Measurements from ENCODE around the gene PUS1.

Gene PUS1

GRCh38 chr12:131915823-131916222, 13.3 kb upstream of the PUS1 start:
- no peak for FAIRE-seq
- DNase-seq (ENCODE audit: low spot score), result no peak

- DNase-seq (ENCODE audit: low spot score) (no peak), FAIRE-seq (no peak)
These were observed 12.6 kb upstream of the PUS1 start for GRCh38 chr12:131916306-131917138.

- DNase-seq (ENCODE audit: low spot score) (no peak), FAIRE-seq (no peak)
These were observed 11.9 kb upstream of the PUS1 start for GRCh38 chr12:131917139-131917710.

GRCh38 chr12:131917711-131918306, 11.3 kb upstream of the PUS1 start:
- FAIRE-seq (no peak), DNase-seq (ENCODE audit: low spot score) (no peak)

GRCh38 chr12:131918311-131919050, 10.6 kb upstream of the PUS1 start:
- no peak for FAIRE-seq
- no peak for DNase-seq (ENCODE audit: low spot score)

- no peak for FAIRE-seq
- DNase-seq (ENCODE audit: low spot score), result no peak
These were observed 10.1 kb upstream of the PUS1 start for GRCh38 chr12:131919051-131919347.

GRCh38 chr12:131919366-131920156, 9.5 kb upstream of the PUS1 start:
- FAIRE-seq, result no peak
- no peak for DNase-seq (ENCODE audit: low spot score)

GRCh38 chr12:131920157-131920508, 8.9 kb upstream of the PUS1 start:
- DNase-seq (ENCODE audit: low spot score) (no peak), FAIRE-seq (no peak)

GRCh38 chr12:131920902-131921840, 7.9 kb upstream of the PUS1 start:
- DNase-seq (ENCODE audit: low spot score) (no peak), FAIRE-seq (no peak)

- FAIRE-seq, result no peak
- DNase-seq (ENCODE audit: low spot score), result no peak
These were observed 7.0 kb upstream of the PUS1 start for GRCh38 chr12:131921866-131922769.

- no peak for FAIRE-seq
- no peak for DNase-seq (ENCODE audit: low spot score)
These were observed 6.3 kb upstream of the PUS1 start for GRCh38 chr12:131922772-131923171.

- DNase-seq (ENCODE audit: low spot score), result no peak
- no peak for FAIRE-seq
These were observed 5.8 kb upstream of the PUS1 start for GRCh38 chr12:131923260-131923659.

GRCh38 chr12:131927110-131928079, 1.7 kb upstream of the PUS1 start:
- FAIRE-seq (no peak), DNase-seq (ENCODE audit: low spot score) (no peak)

- no peak for FAIRE-seq
- no peak for DNase-seq (ENCODE audit: low spot score)
These were observed 881 bp upstream of the PUS1 start for GRCh38 chr12:131928080-131928710.

- no peak for FAIRE-seq
- no peak for DNase-seq (ENCODE audit: low spot score)
These were observed 743 bp downstream of the PUS1 start for GRCh38 chr12:131929581-131930456.

- DNase-seq (ENCODE audit: low spot score) (no peak), FAIRE-seq (no peak)
These were observed 1.4 kb downstream of the PUS1 start for GRCh38 chr12:131930510-131930909.

- FAIRE-seq (no peak), DNase-seq (ENCODE audit: low spot score) (no peak)
These were observed 4.3 kb downstream of the PUS1 start for GRCh38 chr12:131933387-131933786.

Data from RCC 7860 (cell line).